IPS DF 4.7 (cell line): ENCODE data around the gene FICD.
"Not testable (repeated sequence)": the region's sequence is repeated elsewhere in the genome, so short reads cannot be mapped to it uniquely, and the experiment has no call there.

Experiments
- DNase-seq: peaks from one replicate; pipeline ENCODE4 v3.0.0-alpha.2; 2013; ENCODE audit warnings: low spot score; ENCODE audit errors: extremely low read depth

The FICD gene

DNA sequence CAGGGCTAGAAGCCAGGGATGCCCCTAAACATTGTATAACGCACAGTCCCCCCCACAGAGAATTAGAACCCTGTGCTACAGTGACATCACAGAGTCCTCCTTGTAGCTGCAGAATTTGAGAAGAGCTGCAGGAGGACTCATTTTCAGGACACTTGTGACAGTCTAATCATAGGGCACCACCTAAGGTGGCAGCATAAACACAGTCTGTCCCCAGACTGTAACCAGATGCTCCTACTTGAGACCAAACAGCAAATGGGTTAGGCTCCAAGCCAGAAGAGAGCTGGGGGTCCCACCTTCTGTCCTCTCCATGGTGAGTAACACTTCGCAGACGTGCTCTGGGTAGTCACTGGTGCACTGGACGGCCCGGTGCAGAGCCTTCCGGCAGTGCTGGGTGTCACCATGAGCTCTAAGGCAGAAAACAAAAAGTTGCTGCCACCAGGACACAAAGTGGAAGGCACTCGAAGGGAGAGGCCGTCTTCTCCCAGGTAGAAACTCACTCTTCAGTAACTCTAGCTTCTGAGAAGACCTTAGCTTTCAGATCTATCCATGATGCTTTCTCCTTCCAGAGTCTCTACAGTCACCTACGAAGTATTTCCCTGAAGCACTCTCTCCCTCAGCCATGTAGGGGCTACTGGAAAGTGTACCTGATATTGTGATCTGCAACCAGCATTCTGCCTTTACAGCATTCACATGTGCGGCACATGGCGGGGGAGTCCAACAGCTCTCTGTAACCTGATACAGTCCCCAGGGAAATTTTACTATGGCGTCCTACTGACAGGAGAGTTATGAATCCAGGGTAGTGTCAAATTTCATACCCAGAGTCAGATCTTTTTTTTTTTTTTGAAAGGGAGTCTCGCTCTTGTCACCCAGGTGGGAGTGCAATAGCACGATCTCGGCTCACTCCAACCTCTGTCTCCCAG, 17.1 kb downstream of the FICD start:
- no peak for DNase-seq

DNA sequence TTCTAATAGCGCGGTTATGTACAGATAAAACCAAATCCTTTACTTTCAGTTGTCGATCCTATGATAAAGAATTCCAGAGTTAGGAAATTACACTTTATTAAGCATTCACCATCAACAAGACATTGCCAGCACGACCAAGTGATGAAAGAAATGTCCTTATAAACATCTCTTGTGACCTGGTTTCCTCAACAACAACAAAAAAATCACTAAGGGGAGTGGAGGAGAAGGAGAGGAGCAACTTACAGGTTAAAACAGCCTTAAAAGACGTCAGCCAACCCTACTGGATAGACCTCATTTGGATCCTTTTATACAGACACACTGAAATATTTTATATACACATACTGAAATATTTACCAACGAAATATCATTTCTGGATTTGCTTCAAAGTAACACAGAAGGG, 23.1 kb downstream of the FICD start:
- DNase-seq = no peak

DNA sequence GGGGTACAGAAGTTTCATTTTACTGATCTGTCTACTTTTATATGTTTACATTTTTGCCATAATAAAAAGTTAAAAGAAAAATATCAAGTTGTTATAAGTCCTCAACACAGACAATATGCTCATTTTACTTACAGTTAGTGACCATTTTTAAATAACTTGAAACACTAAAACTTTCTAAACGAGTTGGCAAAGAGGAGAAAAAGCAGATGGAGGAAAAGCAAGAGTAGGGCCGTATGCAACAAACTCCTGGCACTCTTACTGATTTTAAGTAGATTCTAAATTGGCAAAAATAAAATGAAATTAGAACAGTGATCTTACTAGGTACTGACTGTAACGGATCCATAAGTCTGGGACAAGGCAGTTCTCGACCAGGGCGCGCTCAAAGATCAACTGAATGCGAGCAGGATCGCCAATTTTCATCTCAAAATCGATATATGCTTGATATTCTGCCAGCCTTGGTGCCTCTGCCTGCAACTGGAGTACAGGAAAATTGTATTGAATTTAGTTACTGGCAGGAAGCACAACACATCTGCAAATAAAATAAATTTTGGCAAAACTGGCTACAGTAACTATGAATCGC, 23.6 kb downstream of the FICD start:
- DNase-seq = no peak

DNA sequence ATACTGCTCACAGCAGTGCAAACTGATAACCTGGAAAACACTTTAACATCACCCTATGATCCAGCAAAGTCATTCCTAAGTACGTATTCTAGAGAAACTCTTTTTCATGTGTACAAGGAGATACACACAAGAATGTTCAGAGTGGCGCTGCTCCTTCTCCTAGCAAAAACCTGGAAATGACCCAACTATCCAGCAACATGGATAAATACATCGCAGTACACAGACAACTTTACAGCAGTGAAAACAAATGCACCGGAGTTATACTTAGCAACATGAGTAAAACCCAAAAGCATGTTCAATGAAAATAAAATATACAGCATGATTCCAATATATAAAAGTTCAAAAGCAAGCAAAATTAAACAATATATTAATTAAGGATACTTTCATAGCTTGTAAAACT, 27.2 kb downstream of the FICD start:
- no peak for DNase-seq

DNA sequence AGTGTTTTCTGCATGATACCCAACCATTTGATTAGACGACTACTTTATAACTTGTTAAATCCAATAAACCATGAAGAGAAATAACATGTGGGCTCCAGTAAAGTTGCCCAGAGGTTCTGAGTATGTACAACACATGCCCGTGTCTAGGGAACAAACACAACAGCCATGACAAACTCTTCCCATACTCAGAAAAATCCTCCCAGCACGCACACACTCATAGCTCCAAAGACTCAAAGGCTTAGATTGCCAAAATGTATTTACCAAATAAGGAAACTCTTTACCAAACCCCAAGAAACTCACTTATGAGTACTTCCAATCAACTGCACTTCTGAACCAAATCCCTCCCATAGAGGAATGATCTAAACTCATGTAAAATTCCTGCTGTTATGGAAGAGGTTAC, 28.6 kb downstream of the FICD start:
- DNase-seq = no peak

DNA sequence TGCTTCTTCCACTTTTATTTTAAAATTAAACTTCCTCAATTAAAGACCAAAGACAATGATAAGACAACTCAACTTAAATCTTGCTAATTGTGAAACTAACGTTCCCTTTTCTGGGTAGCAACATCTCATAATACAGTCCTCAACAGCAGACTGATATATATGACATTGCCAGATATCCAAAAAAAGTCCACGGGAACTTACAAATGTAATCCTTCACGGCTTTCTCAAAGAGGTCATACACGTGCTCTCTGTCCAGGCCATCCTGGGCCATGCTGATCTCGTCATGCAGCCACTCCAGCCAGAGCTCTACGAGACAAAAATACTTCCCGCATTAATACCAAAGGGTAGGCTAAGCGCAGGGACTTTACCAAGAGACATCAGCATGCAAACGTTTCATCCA, 32.6 kb downstream of the FICD start:
- DNase-seq = no peak

DNA sequence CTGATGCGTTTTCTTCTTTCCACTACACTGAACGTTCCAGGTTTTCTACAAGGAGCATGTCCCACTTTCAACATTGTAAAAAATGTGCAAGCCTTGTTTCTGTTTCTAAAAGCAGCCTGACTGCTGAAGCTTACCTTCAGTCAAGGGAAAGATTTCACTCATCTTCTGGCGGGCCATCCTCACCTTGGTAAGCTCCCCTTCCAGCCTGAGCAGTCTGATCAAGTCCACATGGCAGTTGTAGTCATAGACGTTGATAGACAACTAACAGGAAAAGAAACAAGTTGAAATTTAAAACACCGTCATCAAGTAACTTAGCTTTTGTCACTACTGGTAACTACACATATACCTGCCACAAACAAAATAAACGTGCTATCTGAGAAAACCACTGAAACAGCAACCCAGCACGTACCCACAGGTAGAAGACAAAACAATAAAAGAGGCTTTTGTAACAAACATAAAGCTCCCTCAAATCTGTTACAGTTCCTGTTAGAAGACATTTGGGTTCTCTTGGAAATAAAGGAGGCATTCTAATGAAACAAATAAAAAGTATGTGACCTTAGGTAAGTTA, 34.0 kb downstream of the FICD start:
- DNase-seq = no peak

DNA sequence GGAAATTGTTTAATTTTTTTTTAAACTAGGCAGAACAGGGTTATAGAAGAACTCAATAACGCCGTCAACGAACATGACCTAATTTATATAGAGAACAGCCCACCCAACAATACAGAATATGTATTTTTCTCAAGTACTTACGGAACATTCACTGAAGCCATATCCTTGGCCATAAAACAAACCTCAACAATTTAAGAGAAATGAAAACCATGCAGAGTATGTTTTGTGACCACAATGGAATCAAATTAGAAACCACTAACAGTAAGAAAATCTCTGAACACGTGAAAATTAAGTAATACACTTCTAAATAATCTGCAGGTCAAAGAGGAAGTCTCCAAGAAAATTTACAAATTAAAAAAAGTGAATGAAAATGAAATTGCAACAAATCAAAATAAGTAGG, 36.5 kb downstream of the FICD start:
- DNase-seq = no peak

DNA sequence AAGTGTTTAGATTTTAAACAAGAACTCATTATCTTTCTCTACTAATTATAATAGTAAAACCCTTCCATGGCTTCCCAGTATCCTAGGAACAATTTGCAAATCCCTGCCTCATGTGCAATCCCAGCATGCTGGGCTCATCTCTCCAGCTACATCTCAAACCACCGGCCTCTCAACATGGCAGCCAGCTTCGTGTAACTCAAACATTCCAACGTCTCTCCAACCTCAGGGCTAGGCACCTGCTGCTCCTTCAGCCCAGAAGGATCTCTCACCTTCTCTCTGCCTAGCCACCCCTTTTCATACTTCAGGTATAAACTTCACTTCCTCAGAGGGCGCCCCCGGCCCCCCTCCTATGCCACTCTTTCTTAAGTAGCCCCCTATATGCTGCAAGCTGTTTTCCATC, 38.7 kb downstream of the FICD start:
- no peak for DNase-seq

DNA sequence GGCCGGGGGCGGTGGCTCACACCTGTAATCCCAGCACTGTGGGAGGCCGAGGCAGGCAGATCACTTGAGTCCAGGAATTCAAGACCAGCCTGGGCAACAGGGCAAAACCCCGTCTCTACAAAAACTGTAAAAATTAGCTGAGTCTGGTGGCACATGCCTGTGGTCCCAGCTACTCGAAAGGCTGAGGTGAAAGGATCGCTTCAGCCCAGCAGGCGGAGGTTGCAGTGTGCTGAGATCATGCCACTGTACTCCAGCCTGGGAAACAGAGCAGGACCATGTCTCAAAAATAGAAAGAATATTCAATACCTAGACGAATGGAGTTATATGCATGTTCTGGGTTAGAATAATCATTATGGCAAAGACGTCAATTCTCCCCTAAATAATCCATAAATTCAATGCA, 40.3 kb downstream of the FICD start:
- DNase-seq = not testable (repeated sequence)

DNA sequence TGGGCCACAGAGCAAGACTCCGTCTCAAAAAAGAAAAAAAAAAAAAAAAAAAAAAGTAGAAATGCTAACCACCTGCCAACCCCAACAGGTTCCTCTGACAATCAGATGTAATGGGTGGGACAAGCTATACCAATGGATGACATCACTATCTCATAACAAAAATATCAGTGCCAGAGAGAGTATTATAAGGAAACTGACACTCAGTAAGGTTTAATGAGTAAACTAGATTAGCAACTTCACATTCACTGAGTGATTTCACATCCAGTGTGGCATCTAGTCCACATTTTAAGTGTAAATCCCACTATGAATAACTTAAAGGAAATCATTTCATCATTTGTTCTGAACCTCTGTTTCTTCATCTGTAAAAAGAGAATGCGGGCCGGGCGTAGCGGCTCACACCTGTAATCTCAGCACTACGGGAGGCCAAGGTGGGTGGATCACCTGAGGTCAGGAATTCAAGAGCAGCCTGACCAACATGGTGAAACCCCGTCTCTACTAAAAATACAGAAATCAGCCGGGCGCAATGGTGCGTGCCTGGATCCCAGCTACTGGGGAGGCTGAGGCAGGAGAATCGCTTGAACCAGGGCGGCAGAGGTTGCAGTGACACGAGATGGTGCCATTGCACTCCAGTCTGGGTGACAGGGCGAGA, 44.1 kb downstream of the FICD start:
- DNase-seq = no peak

DNA sequence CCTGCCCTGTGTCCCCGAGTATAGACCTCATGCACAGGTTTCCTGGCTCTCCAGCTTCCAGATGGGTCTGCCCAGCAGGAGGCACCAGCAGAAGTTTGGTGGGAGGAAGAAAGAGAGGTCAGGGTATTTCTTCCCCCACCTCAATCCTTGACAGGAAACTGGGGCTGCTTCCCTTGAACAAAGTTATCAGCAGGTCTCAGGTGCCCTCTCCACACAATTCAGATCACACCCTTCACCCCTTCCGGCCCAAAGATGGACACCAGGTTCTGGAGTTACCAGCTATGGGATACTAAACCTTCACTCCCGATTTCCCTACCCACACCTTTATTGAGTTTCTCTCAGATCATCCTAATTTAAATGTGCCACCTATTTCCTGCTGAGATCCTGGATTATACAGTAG, 44.7 kb downstream of the FICD start:
- no peak for DNase-seq

DNA sequence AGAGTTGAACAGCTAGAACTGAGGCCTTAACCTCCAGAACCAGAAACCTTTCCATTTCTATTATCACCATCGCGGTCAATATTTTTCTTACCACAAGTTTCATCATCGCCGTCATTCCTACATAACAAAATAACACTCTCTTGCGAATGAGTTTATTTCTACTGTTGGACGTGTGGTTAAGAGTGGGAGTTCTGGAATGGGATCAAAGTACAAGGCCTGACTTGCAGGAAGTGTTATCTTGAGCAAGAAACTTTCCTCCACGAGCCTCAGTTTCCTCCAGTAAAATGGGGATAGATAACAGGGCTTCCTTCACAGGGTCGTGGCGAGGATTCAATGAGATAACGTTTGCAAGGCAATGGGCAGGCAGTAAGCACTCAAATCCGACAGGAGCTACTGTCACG, 45.2 kb downstream of the FICD start:
- DNase-seq = no peak

DNA sequence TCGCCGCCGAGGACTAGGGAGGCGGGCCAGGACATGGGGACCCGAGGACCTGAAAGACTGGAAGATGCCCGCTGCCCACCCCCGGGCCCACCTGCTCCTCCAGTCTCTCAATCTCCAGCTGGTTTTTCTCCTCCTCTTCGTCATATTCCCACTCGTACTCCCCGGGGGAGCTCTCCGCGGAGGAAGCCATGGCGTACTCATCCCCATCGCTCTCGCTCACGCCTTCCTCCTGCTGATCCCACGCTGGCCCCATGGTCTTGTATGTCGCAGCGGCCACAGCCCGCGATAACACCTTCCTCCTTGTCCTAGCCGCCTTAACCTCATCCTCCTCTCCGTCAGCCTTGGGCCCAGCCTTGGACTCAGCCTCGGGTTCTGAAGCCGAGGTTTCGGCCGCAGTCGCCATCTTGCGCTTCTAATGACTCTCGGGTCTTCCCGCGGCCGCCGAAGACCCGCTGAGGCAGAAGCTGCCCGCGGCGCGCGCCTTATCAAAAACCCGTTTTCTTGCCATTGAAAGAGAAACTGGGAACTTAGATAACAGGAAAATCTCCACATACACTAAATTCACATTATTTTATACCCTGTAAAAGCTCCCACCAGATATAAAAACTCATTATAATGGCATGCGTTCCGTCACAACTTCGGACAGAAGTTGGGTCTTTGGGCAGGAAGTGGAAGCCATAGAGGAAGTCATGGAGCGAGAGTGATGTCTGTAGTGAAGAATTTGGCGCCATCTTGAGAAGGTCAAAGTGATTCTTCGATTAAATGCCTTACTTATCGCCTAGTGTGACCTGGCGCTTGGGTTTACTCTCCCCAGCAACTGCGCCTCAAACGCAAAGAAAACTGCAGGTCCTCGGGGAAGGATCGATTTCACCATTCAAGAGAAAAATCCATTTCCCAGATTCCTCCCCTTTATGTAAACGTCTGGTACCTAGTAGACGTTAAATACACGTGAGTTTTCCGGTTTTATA, 46.0 kb downstream of the FICD start, which contains the start of gene SART3:
Gene SART3, minus strand, starts transcription at position 422 of the 968 bp plus-strand sequence. Its CDS starts 19 bp downstream, at position 403.
- DNase-seq = peak; percentile 97

DNA sequence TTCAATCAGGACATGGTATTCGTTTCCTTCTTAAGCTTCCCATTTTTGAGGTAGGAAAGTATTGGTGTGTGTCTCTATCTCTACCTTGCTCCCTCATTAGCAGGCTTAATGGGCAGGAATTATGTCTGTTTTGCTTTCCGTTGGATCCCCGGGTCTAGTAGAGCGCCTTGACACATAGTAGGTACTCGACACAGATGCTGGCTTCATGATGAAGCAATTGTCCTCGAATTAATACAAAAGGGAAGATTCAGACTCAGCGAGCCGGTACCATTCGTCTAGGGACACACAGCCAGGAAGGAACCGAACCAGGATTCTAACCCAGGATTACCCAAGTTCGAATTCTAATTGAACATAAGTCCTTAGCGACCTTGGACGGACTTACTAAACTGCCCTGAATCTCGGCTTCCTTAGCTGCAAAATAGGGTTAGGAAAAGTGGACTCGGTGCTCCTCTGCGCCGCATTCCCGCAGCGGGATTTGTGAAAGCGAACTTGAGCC, 46.8 kb downstream of the FICD start:
- DNase-seq = no peak

DNA sequence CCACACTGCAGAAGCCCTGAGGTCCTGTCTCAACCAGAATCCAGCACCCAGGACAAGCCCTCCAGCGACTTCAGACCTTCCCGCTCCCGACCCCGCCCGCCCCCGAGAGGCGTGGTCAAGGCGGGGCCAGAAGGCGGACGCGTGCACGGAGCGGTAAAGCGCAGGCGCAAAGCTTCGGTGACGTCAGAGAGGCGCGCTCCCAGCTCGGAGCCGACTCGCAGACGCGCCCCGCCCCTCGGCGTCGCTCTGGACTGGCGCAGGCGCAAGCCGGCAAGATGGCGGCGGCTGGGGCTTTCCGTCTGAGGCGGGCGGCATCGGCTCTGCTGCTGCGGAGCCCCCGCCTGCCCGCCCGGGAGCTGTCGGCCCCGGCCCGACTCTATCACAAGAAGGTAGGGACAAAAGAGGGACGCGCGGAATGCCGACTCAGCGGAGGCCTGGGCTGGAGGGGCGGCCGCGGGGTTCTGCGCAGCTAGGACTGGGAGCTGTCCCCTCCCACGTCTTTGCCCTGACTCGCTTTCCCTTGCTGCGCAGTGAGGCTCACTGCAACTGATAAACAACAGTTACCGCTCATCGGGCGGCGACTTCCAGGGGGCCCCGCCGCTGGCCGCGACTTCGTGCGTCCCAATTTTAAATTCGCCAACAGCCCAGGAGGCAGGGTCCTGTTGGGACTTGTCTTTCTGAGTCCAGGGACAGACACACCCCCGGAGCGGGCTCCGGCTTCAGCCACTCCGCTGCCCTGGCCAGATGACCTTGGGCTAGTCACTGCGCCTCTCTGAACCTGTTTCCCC, 47.5 kb downstream of the FICD start, which contains the start of gene ISCU:
Gene ISCU, plus strand, starts transcription at position 249 of the 788 bp plus-strand sequence. Its CDS starts 27 bp downstream, at position 276.
- peak; percentile 95 for DNase-seq

DNA sequence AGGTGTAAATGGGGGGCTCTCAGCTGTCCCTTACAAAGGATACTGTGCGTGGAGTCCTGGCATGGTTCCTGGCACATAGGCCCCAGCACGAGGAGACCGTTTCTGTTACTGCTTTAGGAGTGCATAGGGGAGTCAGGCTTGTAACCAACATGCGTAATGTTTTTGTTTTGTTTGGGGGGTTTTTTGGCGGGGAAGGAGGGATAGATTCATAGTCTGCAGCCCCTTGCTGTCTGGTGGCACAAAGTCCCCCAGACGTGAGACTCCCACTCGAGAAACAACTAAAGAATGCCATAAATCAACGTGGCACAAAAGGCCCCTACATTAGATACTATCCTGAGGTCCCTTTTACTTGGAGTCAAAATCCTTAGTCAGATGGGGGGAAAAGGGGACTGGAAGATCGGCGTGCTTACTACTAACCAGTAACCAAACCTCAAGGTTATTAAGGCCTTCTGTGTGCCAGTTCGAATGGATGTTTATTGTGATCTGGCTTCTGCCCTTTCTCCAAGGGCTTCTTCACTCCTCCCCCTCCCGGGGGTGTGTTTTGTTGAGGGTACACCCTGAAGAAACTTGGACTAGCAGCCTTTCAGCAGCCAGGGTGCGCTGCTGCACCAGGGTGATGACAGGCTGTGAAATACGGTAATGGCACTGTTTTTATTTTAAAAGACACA, 48.2 kb downstream of the FICD start:
- no peak for DNase-seq

DNA sequence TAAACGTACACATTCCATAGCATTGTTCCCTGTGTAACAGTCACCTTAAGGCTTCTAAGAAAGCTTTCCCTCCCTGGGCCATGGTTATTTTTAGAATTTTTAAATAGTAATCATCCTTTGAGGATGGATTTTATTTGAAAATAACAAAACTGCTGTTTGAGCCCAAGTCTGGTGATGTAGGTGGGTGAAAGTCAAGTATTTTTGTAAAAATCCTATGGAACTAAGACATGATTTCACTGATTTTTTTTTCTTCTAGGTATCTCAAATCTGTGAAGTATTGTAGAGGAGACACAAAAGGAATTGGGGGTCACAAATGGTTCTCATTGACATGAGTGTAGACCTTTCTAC, 48.7 kb downstream of the FICD start:
- DNase-seq = no peak

DNA sequence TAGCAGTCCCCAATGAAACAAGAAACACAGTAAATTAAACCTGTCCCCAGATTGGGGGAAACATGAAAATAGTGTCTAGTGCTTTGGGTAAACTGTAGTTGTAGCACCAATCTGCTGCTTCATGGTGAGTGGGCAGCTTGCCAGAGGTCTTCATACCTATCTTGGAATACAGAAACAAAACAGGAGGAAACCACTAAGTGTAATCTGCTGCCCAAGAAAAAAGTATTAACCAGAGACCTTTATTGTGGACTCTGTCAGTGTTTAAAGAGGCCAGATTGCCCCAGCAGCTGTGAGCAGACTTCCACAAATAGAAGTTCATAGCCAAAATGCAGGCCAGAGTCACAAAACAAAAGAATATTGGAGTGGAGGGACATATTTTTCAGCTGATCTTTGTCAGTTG, 49.6 kb downstream of the FICD start:
- no peak for DNase-seq
